Stimulated activated CD4-positive, alpha-beta T cell treated with anti-CD3 and anti-CD28 coated beads, Interleukin-15, amount 100 ng/mL, for 1 hour (primary cell): ENCODE results near the gene RABL6.
"Not testable (repeated sequence)": the region's sequence is repeated elsewhere in the genome, so short reads cannot be mapped to it uniquely, and the experiment has no call there.

ENCODE experiments used
- DNase-seq, 2 donors: peaks; one replicate each; pipeline ENCODE4 v3.0.0-alpha.2; 2020; ENCODE audit warnings: low read depth in 1 of 2, low spot score in 1 of 2

RABL6 gene

DNA sequence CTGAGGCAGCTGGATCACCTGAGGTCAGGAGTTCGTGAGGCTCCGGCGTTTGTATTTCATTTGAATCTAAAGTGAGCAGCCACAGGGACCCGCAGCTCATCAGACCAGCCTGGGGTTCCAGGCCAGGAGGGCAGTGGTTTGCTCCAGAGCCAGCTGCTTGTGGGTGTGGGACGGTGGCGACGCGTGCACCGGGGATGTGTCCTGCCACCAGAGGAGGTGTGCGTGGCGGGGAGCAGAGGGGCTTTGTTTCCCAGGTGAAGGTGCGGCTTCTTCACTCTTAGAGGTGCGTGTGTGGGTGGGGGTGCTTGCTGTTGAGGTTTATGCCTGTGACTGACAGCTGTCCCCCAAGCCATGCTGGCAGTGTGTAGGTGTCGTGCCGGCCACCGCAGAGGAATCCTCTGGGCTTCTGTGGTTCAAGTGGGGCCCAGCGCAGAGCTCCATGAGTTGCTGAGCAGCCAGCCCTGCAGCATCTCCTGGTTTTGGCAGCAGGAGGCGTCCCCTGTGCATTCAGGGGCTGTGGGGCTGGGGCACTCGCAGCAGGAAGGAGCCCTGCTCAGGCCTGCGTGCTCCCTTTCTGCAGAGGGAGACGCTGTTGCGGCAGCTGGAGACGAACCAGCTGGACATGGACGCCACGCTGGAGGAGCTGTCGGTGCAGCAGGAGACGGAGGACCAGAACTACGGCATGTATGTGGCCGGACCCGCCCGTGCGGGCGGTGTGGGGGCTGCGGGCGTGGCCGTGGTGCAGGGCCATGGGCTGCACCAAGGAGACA, 27.6 kb downstream of the RABL6 start:
- no peak for DNase-seq

- no peak for DNase-seq
Measured at GRCh38 chr9:136835932-136836904, 28.5 kb downstream of the RABL6 start.

GRCh38 chr9:136837146-136837855, 29.6 kb downstream of the RABL6 start:
- DNase-seq: no peak

DNA sequence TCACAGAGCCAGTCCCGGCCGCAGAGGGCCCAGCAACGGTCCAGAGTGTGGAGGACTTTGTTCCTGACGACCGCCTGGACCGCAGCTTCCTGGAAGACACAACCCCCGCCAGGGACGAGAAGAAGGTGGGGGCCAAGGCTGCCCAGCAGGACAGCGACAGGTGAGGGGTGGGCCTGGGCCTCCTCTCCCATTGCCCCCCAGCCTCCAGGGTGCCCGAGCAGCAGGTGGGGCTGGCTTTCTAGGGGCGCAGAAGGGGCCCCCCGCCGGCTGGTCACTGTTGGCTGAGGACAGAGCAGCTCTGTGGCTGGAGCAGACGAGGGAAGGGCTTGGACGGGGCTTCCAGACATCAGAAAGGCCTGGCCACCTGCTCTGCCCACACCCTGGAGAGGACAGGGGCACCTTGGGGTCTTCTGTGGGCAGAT, 30.1 kb downstream of the RABL6 start:
- DNase-seq: not testable (repeated sequence)

DNA sequence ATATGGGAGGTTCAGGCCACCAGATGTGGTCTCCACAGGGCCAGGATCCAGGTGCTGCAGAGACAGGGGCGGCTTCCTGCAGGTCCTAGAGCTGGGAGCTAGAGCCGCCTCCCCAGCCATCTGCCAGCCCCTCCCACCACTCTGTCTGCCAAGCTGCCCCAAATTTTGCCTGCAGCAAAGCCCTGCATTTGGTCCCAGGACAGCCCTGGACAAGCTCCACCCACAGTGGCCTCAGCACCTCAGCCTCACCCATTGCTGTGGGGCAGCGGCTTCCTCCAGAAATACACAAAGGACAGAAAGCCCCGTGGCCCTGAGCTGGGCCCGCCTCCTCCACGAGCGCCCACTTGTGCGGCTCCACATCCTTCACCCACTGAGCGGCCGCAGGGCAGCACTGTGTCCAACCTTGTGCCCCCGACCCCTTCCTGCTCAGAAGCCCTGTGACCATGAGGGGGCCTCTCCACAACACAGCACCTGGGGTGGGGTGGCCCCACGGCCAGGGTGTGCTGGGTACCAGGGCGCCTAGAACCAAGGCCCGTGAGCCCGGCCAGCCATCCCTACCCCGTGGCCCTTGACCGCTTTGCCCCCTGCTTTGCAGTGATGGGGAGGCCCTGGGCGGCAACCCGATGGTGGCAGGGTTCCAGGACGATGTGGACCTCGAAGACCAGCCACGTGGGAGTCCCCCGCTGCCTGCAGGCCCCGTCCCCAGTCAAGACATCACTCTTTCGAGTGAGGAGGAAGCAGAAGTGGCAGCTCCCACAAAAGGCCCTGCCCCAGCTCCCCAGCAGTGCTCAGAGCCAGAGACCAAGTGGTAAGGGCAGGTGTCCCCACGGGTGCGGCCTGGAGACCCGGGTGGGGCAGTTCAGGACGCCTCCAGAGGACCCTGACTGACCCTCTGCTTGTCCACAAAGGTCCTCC, 30.8 kb downstream of the RABL6 start:
- DNase-seq: no peak

- DNase-seq: no peak
Measured at GRCh38 chr9:136839229-136840139, 31.7 kb downstream of the RABL6 start.

- no peak for DNase-seq
Measured at GRCh38 chr9:136840140-136840876, 32.6 kb downstream of the RABL6 start.

GRCh38 chr9:136840877-136841645, 33.3 kb downstream of the RABL6 start:
- no peak for DNase-seq

DNA sequence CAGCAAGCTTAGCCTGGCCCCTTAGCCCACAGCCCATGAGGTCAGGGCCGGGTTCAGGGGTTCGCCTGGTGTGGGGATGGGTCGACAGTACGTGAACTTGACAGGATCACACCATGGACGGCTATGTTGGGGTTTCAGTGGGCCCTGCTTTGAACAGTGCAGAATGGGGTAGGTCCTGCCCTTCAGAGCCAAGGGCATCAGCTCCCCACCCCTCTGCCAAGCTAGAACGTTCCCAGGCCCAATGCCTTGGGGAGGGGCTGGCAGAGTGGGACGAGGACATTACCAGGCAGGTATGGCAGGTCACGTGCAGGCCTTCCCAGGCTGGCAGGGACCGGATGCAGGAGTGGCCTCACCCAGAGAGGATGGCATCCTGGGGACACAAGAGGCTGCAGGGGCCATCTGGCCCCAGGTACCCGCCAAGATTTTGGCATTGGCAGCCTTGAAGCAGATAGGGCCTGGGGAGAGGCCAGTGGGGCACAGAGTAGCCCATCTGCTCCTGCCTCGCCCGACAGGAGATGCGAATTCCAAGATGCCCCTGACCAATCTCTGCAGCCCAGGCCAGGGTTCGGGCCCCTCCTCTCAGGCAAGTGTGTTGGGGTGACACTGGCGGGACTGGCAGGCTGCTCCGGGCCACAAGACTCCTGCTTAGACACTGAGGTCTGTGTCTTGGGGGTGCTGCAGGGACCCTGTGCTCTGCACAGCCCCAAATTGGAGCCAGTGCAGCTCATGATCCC, 34.1 kb downstream of the RABL6 start:
- not testable (repeated sequence) for DNase-seq

DNA sequence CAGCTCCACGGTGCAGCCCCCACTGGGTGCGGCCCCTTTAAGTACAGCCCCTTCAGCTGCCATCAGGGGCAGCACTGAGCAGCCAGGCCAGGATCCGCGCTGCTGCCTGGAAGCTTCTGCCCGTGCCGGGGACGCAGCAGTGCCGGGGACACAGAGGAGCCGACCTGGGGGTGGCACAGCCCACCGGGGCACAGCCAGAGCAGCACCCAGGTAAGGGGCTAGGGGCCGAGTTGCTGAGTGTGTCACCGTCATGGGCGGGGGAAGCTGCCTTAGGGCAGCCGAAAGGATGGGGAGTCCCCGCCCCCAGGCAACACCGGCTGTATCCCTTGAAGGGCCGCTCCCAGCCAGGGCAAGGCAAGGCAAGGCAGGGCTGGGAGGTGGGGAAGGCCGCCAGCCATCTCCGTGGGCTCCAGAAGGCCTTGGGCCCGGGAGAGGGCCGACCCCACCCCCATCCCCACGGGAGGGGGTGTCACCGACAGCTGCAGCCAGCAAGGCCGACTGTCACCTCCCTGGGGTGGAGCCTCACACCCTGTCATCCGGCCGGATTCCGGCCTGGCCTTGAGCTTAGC, 34.7 kb downstream of the RABL6 start, which contains the start of gene AJM1:
TSS of gene AJM1 (plus strand) at position 99 of the 569 bp plus-strand sequence. CDS start 1,937 bp downstream, outside the sequence.
- DNase-seq: peak; percentile 62 to 73

DNA sequence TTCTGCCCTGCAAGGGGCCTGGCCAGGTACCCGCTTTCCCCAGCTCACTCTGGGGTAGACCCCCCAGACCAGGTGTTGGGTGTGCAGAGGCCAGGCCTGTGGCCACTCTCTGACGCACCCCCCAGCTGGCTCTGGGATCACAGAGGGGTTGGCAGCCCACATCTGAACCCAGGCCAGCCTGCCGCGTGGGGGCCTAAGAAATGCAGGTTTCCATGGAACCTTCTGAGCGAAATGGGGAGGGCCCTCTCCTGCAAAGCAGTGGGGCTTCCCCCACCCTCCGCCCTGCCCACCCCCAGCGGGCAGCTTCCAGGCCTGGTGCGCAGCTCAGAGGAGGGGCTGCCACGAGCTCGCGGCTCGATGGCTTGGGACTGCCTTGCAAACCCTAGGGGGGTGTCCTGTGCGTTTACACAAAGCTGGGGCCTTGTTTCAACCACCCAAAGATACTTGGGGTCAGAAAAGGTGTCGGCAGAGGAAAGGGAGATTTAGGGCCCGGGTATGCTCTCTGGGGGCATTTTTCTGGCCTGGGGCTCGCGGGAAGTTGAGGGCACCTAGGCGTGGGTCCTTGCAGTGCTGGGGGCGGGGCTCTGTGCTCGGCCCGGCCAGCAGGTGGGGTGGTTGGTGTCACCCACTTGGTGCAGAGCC, 35.5 kb downstream of the RABL6 start:
- DNase-seq: not testable (repeated sequence)

- peak; percentile 35 to 51 for DNase-seq
Measured at GRCh38 chr9:136843801-136844740, 36.3 kb downstream of the RABL6 start.

GRCh38 chr9:136844761-136845464, 37.2 kb downstream of the RABL6 start:
- no peak for DNase-seq

GRCh38 chr9:136845465-136846260, 37.9 kb downstream of the RABL6 start:
- DNase-seq: no peak
